HEK293T (cell line): Measurements from ENCODE around the gene RRBP1.

Source experiments
- CTCF ChIA-PET: fragments of 350-600 bp; formaldehyde crosslinking; extraction: SDS; loops from one replicate; lab custom pipeline; 2021; ENCODE audit warnings: antibody characterized with exemption, inconsistent platforms; lab: Yijun Ruan, JAX
- POLR2A ChIA-PET: fragments of 350-600 bp; formaldehyde crosslinking; extraction: SDS; loops from one replicate; lab custom pipeline; 2020; ENCODE audit warnings: antibody characterized with exemption, inconsistent platforms; lab: Yijun Ruan, JAX
- DNase-seq: peaks from one replicate; pipeline ENCODE4 v3.0.0; 2012; ENCODE audit warnings: mixed read lengths; ENCODE audit errors: extremely low spot score
- ARNT ChIP-seq: fragments of 450-650 bp; IDR thresholded peaks from 2 replicates; pipeline ENCODE4 v1.6.1; 2017; ENCODE audit warnings: mild to moderate bottlenecking
- BHLHE40 ChIP-seq: fragments of 450-650 bp; IDR thresholded peaks from 2 replicates; pipeline ENCODE4 v1.6.1; 2016; ENCODE audit warnings: mild to moderate bottlenecking, moderate library complexity, borderline replicate concordance
- CTBP1 ChIP-seq: fragments of 450-650 bp; IDR thresholded peaks from 2 replicates; pipeline ENCODE4 v1.6.1; 2016; ENCODE audit warnings: borderline replicate concordance
- ELF4 ChIP-seq: fragments of 450-650 bp; IDR thresholded peaks from 2 replicates; pipeline ENCODE4 v1.6.1; 2017; ENCODE audit warnings: antibody characterized with exemption
- FOXA1 ChIP-seq: fragments of 450-650 bp; IDR thresholded peaks from 2 replicates; pipeline ENCODE4 v1.6.1; 2016; ENCODE audit warnings: mild to moderate bottlenecking
- FOXK2 ChIP-seq: fragments of 450-650 bp; IDR thresholded peaks from 2 replicates; pipeline ENCODE4 v1.6.1; 2016; ENCODE audit warnings: mild to moderate bottlenecking
- FOXM1 ChIP-seq: fragments of 450-650 bp; IDR thresholded peaks from 2 replicates; pipeline ENCODE4 v1.6.1; 2017; ENCODE audit warnings: mild to moderate bottlenecking, borderline replicate concordance
- HDGF ChIP-seq: fragments of 450-650 bp; IDR thresholded peaks from 2 replicates; pipeline ENCODE4 v1.6.1; 2017; ENCODE audit warnings: antibody characterized with exemption, borderline replicate concordance
- L3MBTL2 ChIP-seq: fragments of 450-650 bp; conservative IDR thresholded peaks from 2 replicates; pipeline ENCODE4 v1.6.1; 2016; ENCODE audit warnings: mild to moderate bottlenecking
- LEF1 ChIP-seq: fragments of 450-650 bp; IDR thresholded peaks from 2 replicates; pipeline ENCODE4 v1.6.1; 2017; ENCODE audit warnings: mild to moderate bottlenecking, borderline replicate concordance
- NFRKB ChIP-seq: fragments of 450-650 bp; IDR thresholded peaks from 2 replicates; pipeline ENCODE4 v1.6.1; 2016; ENCODE audit warnings: mild to moderate bottlenecking, moderate library complexity
- PKNOX1 ChIP-seq: fragments of 450-650 bp; IDR thresholded peaks from 2 replicates; pipeline ENCODE4 v1.6.1; 2016
- SP1 ChIP-seq: fragments of 450-650 bp; IDR thresholded peaks from 2 replicates; pipeline ENCODE4 v1.6.1; 2017
- SUZ12 ChIP-seq: fragments of 450-650 bp; IDR thresholded peaks from 2 replicates; pipeline ENCODE4 v1.6.1; 2016; ENCODE audit warnings: mild to moderate bottlenecking
- TARDBP ChIP-seq: fragments of 450-650 bp; IDR thresholded peaks from 2 replicates; pipeline ENCODE4 v1.6.1; 2016
- ZNF384 ChIP-seq: fragments of 450-650 bp; IDR thresholded peaks from 2 replicates; pipeline ENCODE4 v1.6.1; 2016

The RRBP1 gene

GRCh38 chr20:17584689-17585088 is 97.4 kb downstream of the RRBP1 start:
- DNase-seq: no peak
- TF ChIP-seq FOXM1 (no peak), TARDBP (no peak), ZNF384 (no peak), HDGF (no peak), NFRKB (no peak), BHLHE40 (no peak), ELF4 (no peak), SP1 (no peak), CTBP1 (no peak), FOXK2 (no peak), SUZ12 (no peak), LEF1 (no peak), FOXA1 (no peak), PKNOX1 (no peak), ARNT (no peak), L3MBTL2 (no peak)
- CTCF ChIA-PET: interaction anchor here (0.6 kb wide), 1 partner anchor 16 kb away, joined by 3 read pairs; no protein-coding TSS in a partner anchor
- POLR2A ChIA-PET: no interaction called here

- CTCF ChIA-PET: no interaction called here
- DNase-seq: no peak
- TF ChIP-seq FOXA1: no peak
- no peak for TF ChIP-seq L3MBTL2
- no peak for TF ChIP-seq ZNF384
- no peak for TF ChIP-seq PKNOX1
- POLR2A ChIA-PET: no interaction called here
These were observed 98.9 kb downstream of the RRBP1 start for GRCh38 chr20:17583126-17583525.

- POLR2A ChIA-PET: interaction anchor here (0.7 to 1.0 kb wide), 2 partner anchors 11 to 67 kb away, joined by 3 to 4 read pairs; partner anchors contain the start of gene DSTN
- no peak for DNase-seq
- no peak for TF ChIP-seq FOXK2
- TF ChIP-seq TARDBP: no peak
- no peak for TF ChIP-seq LEF1
- TF ChIP-seq ARNT: no peak
- TF ChIP-seq HDGF: no peak
- TF ChIP-seq BHLHE40: no peak
- CTCF ChIA-PET: no interaction called here
These were observed 101.1 kb downstream of the RRBP1 start for GRCh38 chr20:17580895-17581294.

GRCh38 chr20:17579369-17580039 is 102.5 kb downstream of the RRBP1 start:
- DNase-seq: no peak
- TF ChIP-seq L3MBTL2 (no peak), SUZ12 (no peak), BHLHE40 (no peak), NFRKB (no peak), CTBP1 (no peak)
- ChIA-PET CTCF (interaction anchor here (0.8 kb wide), 1 partner anchor 10 kb away, joined by 4 read pairs; the partner anchor contains the start of gene DSTN), POLR2A (interaction anchor here (1.0 kb wide), 1 partner anchor 10 kb away, joined by 3 read pairs; the partner anchor contains the start of gene DSTN)

GRCh38 chr20:17576215-17576614 is 105.8 kb downstream of the RRBP1 start:
- no peak for DNase-seq
- POLR2A ChIA-PET: no interaction called here
- TF ChIP-seq SP1 (no peak), SUZ12 (no peak), FOXA1 (no peak), FOXK2 (no peak), TARDBP (no peak), CTBP1 (no peak), ARNT (no peak), NFRKB (no peak)
- CTCF ChIA-PET: no interaction called here

- CTCF ChIA-PET: no interaction called here
- POLR2A ChIA-PET: interaction anchor here (1.4 to 1.5 kb wide), 2 partner anchors 37 to 396 kb away, joined by 3 read pairs; partner anchors contain the start of gene MGME1
- TF ChIP-seq ARNT: no peak
- TF ChIP-seq FOXM1: no peak
- TF ChIP-seq ELF4: no peak
- no peak for TF ChIP-seq PKNOX1
- TF ChIP-seq ZNF384: no peak
- no peak for TF ChIP-seq SUZ12
- no peak for TF ChIP-seq LEF1
- no peak for TF ChIP-seq FOXK2
- TF ChIP-seq L3MBTL2: no peak
- TF ChIP-seq HDGF: no peak
- TF ChIP-seq NFRKB: no peak
- DNase-seq: no peak
These were observed 108.6 kb downstream of the RRBP1 start for GRCh38 chr20:17573463-17573862.
